ENCODE measurements around the gene BLM.

DNA sequence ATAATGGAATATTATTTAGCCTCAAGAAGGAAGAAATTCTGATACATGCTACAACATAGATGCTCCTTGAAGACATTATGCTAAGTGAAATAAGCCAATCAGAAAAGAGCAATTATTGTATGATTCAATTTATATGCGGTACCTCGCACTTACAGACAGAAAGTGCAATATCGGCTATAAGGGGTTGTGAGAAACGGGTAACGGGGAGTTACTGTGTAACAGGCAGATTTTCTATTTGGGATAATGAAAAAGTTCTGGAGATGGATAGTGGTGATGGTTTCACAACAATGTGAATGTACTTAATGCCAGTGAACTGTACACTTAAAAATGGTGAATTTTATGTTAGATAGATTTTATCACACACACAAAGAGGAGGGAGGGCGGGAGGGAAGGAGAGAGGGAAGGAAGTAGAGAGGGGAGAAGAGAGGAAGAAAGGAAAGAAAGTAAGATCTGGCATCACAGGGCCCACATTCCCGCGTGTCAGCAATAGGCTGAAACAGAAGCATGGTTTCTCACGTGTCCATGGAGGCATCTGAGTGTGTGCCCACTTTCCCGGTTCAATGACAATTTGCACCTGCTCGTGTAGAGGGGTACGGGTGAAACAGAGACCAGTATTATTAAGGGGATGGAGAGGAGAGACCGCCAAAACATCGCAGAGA, 700 bp upstream of the BLM start:
- TF ChIP-seq, protein P1, sequence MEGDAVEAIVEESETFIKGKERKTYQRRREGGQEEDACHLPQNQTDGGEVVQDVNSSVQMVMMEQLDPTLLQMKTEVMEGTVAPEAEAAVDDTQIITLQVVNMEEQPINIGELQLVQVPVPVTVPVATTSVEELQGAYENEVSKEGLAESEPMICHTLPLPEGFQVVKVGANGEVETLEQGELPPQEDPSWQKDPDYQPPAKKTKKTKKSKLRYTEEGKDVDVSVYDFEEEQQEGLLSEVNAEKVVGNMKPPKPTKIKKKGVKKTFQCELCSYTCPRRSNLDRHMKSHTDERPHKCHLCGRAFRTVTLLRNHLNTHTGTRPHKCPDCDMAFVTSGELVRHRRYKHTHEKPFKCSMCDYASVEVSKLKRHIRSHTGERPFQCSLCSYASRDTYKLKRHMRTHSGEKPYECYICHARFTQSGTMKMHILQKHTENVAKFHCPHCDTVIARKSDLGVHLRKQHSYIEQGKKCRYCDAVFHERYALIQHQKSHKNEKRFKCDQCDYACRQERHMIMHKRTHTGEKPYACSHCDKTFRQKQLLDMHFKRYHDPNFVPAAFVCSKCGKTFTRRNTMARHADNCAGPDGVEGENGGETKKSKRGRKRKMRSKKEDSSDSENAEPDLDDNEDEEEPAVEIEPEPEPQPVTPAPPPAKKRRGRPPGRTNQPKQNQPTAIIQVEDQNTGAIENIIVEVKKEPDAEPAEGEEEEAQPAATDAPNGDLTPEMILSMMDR (IDR thresholded peaks at IDR 0.05): no peak
- no peak for TF ChIP-seq POLR2A (IDR thresholded peaks at IDR 0.05)
